ENCODE data around the gene ANKRD11.
"Not testable (repeated sequence)": the region's sequence is repeated elsewhere in the genome, so short reads cannot be mapped to it uniquely, and the experiment has no call there.

The ANKRD11 gene

GRCh38 chr16:89275837-89276720 lies 214.3 kb downstream of the ANKRD11 start:
- no peak for DNase-seq

DNA sequence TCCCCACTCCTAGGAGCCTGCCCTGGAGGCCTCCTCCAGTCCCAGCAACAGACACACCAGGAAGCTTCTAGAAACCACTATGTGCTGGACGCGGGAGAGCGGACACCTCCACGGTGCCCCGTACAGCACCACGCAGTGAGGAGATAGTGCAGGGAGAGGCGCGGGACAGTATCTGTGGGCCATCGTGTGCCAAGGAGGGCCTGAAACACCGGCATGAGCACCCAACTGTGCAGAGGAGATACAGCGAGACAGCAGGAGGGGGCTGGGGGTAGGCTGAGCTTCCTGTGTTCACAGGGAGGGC lies 215.1 kb downstream of the ANKRD11 start:
- no peak for DNase-seq

DNA sequence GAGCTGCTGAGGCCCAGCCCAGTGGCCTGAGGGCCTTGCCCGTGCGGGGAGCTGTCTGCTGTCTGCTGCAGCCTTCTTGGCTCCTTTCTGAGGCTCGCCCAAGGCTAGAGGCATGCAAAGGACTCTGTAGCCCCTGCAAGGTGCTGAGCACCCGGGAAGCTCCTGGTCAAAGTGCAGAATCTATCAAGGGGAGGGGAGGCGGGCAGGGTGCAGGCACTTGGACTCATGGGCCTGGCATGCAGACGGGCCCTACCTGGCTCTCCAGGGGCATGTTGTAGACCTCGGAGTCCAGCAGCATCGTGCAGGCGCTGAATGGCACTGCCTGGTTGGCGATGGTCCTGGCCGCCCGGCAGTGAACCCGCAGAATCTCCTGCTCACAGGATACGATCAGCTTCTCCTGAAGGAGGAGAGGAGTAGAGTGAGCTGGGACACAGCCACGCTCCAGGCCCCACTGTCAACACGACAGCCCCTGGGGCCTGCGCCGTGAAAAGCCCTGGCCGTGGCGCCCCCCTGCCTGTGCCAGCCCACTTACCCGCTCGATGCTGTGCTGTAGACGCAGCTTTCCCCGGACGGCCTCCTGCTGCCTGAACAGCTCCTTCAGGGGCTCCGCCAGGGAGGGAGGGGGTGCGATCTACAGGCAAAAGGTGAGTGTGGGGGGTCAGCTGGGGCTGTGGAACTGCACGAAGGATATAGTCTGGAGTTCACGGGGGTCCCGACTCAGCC lies 215.6 kb downstream of the ANKRD11 start:
- DNase-seq: no peak

DNA sequence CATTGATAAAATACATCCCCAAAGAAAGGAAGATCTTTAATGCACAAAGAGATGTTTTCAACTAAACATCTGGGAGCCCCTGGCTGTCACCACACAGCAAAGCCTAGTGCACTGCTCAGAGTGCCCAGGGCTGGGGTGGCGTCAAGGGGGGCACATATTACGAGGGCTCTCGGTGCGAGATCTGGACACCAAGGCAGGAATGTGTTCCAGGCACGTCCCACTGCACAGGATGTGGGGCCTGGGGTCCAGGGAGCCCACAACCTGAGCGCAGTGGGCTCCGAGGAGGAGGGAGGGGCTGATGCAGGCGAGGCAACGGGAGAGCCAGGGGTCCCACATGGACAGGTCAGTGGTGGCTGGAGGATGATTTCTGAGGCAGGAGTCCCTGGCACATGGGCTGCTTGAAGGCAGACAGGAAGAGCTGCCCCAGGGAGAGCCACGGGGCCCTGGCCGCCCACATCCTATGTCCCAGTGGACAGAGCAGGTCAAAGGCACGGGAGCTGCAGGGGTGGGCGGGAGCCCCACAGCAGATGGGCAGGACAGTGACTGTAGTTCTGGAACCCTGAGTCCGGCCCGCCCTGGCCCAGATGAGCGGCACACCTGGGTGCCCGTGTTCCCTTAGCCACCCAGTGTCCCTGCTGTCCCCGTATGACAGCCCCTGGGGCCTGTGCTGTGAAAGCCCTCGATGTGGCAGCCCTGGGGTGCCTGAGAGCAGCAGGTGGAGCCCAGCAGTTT lies 216.5 kb downstream of the ANKRD11 start:
- DNase-seq: no peak

DNA sequence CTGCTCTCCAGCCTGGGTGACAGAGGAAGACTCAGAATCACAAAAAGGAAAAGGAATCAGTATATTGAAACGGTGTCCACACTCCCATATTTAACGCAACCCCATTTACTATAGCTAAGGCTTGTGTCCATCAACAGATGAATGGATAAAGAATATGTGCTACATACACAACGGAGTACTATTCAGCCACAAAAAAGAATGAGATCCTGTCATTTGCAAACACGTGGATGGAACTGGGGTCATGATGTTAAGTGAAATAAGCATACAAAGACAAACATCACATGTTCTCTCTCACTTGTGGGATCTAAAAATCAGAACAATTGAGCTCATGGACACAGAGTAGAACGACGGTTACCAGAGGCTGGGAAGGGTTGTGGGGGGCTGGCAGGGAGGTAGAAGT lies 217.7 kb downstream of the ANKRD11 start:
- DNase-seq: no peak

DNA sequence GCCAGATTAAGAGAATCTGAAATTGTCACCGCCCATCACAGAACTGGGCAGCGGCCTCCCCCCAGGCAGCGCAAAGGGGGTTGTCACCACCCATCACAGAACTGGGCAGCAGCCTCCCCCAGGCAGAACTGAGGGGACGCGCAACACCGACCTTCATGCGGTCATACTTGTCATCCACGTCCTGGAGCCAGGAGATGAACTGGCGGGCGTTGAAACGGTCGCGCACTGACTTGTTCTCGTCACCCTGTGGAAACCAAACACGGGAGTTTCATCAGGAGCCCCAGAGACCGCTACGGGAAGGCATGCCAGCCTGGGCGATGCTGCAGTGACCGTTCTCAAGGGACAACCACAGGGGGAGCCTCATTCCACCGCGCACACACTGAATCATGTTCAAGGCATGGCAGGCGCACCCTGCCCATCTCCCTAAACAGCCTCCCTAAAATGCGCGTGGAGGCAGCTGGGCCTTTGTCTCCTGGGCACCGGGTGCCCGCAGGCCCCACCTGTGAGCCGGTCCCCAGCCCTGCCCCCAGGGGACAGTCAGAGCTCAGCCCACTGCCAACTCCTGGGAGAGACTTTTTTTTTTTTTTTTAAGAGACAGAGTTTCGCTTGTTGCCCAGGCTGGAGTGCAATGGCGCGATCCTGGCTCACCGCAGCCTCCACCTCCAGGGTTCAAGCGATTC lies 219.6 kb downstream of the ANKRD11 start:
- no peak for DNase-seq

- no peak for DNase-seq
These were observed 220.3 kb downstream of the ANKRD11 start for GRCh38 chr16:89269805-89270665.

DNA sequence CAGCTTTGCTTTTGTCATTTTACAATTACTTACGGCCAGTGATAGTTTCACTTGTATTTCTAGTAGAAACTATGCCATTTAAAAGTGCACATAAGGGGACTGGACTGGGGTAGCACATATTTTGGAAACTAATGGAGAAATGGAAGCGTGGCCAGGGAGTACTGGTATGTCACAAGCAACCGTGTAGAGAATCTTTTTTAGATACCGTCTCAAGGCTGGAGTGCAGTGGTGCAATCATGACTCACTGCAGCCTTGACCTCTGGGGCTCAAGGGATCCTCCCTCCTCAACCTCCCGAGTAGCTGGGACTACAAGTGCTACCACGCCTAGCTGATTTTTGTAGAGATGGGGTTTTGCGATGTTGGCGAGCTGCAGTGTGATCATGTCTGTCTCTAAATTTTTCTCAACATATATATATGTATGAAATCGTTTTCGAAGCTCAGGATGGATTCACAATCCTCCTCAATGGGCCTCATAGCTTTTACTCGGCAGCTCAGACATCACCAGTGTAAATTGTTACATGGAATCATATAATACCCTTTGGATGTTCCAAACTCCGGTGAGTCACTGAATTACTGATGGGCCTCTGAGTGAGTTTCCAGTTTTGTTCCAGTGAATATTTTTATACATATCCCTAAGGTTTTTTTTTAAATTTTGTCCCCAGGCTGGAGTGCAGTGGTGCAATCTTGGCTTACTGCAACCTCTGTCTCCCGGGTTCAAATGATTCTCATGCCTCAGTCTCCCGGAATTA lies 221.2 kb downstream of the ANKRD11 start:
- DNase-seq: no peak

GRCh38 chr16:89268585-89268984 lies 221.8 kb downstream of the ANKRD11 start:
- no peak for DNase-seq

- not testable (repeated sequence) for DNase-seq
These were observed 222.6 kb downstream of the ANKRD11 start for GRCh38 chr16:89267746-89268145.

GRCh38 chr16:89266521-89267134 lies 223.7 kb downstream of the ANKRD11 start:
- DNase-seq: no peak

GRCh38 chr16:89265647-89266046 lies 224.7 kb downstream of the ANKRD11 start:
- no peak for DNase-seq

DNA sequence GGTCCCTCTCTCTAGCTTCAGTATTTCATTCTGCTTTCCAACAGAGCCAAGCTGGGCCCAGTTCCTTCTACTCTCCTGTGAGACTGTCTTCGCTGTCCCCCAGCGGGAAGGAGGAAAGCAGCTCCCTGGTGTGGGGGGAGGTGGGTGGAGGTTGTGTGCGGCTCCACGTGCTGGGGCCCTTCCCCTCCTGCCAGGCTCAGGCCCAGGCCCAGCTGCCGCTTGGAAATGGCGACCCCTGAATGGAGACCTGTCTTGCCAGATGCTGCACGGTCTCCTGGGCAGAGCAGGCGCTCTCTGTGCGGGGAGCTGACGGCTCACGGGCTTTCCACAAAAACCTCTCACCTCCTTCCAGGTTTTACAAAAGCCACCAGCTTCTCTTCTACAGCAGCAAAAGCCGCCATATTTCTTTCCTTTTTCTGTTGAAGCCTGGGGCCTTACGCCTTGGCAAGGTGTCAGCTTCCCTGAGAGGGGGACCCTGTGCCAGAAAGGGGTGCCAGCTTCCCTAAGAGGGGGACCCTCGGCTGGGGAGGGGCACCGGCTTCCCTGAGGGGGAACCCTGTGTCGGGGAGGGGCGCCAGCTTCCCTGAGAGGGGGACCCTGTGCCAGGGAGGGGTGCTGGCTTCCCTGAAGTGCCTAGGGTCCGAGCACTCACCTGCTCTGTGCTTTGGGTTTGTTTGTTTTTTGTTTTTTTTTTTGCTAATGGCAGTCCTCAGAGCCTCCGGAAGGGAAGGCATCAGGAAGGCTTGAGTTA lies 225.4 kb downstream of the ANKRD11 start:
- DNase-seq: no peak

- peak; percentile 41 for DNase-seq
These were observed 228.4 kb downstream of the ANKRD11 start for GRCh38 chr16:89261691-89262563.

GRCh38 chr16:89259901-89260300 lies 230.5 kb downstream of the ANKRD11 start:
- DNase-seq: not testable (repeated sequence)

DNA sequence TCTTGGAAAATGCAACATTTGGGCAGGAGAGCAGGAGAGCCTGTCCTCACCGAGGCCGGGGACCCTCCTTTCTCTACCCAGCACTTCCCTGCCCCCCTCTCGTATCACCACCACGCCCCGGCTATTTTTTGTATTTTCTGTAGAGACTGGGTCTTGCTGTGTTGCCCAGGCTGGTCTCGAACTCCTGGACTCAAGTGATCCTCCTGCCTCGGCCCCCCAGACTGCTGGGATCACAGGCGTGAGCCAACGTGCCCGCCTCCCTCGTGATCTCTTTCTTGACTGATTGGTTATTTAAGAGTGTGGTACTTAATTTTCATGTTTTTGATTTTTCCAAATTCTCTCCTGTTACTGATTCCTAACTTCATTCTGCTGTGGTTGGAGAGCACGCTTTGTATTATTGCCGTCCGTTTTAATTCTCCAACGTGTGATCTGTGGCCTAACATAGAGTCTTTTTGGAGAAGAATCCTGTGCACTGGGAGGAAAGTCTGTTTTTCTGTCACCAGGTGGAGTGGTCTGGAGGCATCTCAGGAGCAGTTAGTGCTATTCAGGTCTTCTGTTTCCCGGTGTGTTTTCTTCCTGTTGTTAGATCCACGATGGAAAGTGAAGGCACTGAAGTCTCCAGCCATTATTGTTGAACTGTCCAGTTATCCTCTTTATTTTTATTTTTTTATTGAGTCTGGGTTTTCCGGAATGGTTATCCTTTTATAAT lies 232.4 kb downstream of the ANKRD11 start:
- no peak for DNase-seq

DNA sequence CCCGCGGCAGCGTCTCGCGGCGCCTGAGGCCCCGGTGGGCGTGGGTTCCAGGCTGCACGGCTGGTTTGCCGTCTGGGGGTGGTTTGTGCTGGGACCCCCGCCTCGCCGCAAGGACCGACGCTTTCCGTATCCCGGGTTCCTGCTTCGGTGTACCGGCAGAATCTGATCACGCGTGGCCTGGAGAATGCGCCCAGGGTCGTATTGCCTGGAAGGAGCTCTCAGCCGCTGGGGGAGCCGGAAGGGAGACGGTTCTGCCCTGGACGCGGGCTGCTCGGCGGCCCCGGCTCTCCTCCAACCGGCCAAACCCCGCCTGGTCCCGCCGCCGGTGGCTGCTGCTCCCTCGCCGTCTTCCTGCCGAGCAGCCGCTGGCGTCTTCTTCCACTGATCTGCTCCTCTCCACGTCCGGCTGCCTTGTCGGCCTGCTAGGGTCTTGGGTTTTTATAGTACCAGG lies 233.1 kb downstream of the ANKRD11 start:
- no peak for DNase-seq

- DNase-seq: no peak
These were observed 233.6 kb downstream of the ANKRD11 start for GRCh38 chr16:89256651-89257254.

Data from OCI-M1 (cell line).